ENCODE data around the gene IL10RA. TPM values are rescaled to one million over a fixed set of nuclear protein-coding genes. Genes with fewer than 3 reads are reported as not detected.

Gene IL10RA
- total RNA-seq (100 to 1,000 TPM; 114 to 239 (median 171) TPM), polyA plus RNA-seq (10 to 100 TPM; 32.9 to 39.4 (median 38.3) TPM)
- long read RNA-seq, donor 1, full-length matches to known transcripts, result 13 of 44 reads
- long read RNA-seq, donor 1, partial matches to known transcripts, result 31 of 44 reads
- long read RNA-seq, donor 1, other reads (novel, unspliced or antisense), result 0 of 44 reads
- long read RNA-seq, donor 2, transcript IL10RA-201 (7 exons, 3,695 nt), result major isoform, 8 of 11 reads
- long read RNA-seq, donor 2, partial matches to known transcripts, result 0 of 11 reads
- long read RNA-seq, donor 2, other reads (novel, unspliced or antisense), result 0 of 11 reads

- DNase-seq, result peak; percentile 98
- TF ChIP-seq POLR2A (IDR thresholded peaks at IDR 0.05) (peak; percentile 75 to 95 (median 95)), CTCF (IDR thresholded peaks at IDR 0.05 in 8 of 11, conservative IDR thresholded peaks at IDR 0.05 in 3 of 11) (peak in 6 of 11 experiments; percentile 9 to 47 (median 26)), POLR2AphosphoS5 (IDR thresholded peaks at IDR 0.05) (peak; percentile 99)
- WGBS, 5 donors, result 1 to 5% (median 3%) methylated on average over 27 to 71 of the region's 71 CpGs
- intact Hi-C loops (cut with DNase I; ENCODE audit: low total_unique reads), result no loop called here
- H3K4me1 ChIP-seq, result peaks cover 13 to 87% (median 58%) of the 10 kb centered on the region in 6 donors
- no peaks in the 10 kb centered on the region for H3K9me3 ChIP-seq
- peaks cover 0 to 36% (median 27%) of the 10 kb centered on the region in 6 donors for H3K36me3 ChIP-seq
- peak within 1 kb of the TSS; percentile 90 to 98 (median 95) for H3K27ac ChIP-seq
- H3K27me3 ChIP-seq (replicated peaks in 1 of 7), result no peaks in the 10 kb centered on the region
- H3K4me3 ChIP-seq, result peak within 1 kb of the TSS; percentile 54 to 87 (median 64)
These were observed at the start of gene IL10RA for GRCh38 chr11:117985953-117986887. TSS of gene IL10RA (plus strand) at chr11:117986394. CDS start at chr11:117986468, 74 bp downstream.

GRCh38 chr11:117936973-117937372 is 49.2 kb upstream of the IL10RA start:
- Histone ChIP-seq H3K27ac (no peak overlapping the region), H3K27me3 (replicated peaks in 1 of 7) (no peaks in the 10 kb centered on the region), H3K36me3 (no peaks in the 10 kb centered on the region), H3K9me3 (no peaks in the 10 kb centered on the region), H3K4me1 (peaks cover 0 to 6% (median 2%) of the 10 kb centered on the region in 6 donors), H3K4me3 (no peak overlapping the region)
- DNase-seq, result no peak
- intact Hi-C loops (cut with DNase I; ENCODE audit: low total_unique reads), result no loop called here
- TF ChIP-seq POLR2A (IDR thresholded peaks at IDR 0.05) (no peak), POLR2AphosphoS5 (IDR thresholded peaks at IDR 0.05) (no peak)
- 68 to 91% (median 82%) methylated on average over 6 of the region's 6 CpGs for WGBS, 5 donors

- WGBS, 5 donors, result 87 to 92% (median 91%) methylated on average over 8 of the region's 8 CpGs
- Histone ChIP-seq H3K27me3 (replicated peaks in 1 of 7) (no peaks in the 10 kb centered on the region), H3K4me1 (peaks cover 0 to 14% (median 8%) of the 10 kb centered on the region in 6 donors), H3K36me3 (no peaks in the 10 kb centered on the region), H3K27ac (no peak overlapping the region), H3K4me3 (no peak overlapping the region), H3K9me3 (peaks cover 0 to 5% (median 0%) of the 10 kb centered on the region in 8 donors)
- TF ChIP-seq POLR2AphosphoS5 (IDR thresholded peaks at IDR 0.05) (no peak), CTCF (IDR thresholded peaks at IDR 0.05 in 8 of 11, conservative IDR thresholded peaks at IDR 0.05 in 3 of 11) (no peak), POLR2A (IDR thresholded peaks at IDR 0.05) (no peak)
- intact Hi-C loops (cut with DNase I; ENCODE audit: low total_unique reads), result loop anchor here (5.0 kb wide), 1 partner anchor 98 kb away; no protein-coding TSS in a partner anchor
- DNase-seq, result no peak
These were observed 45.5 kb upstream of the IL10RA start for GRCh38 chr11:117940736-117941135.

GRCh38 chr11:117941163-117941707 is 45.0 kb upstream of the IL10RA start:
- DNase-seq, result peak; percentile 46
- H3K27me3 ChIP-seq (replicated peaks in 1 of 7), result no peaks in the 10 kb centered on the region
- H3K9me3 ChIP-seq, result peaks cover 0 to 5% (median 0%) of the 10 kb centered on the region in 8 donors
- no peak overlapping the region for H3K4me3 ChIP-seq
- no peak overlapping the region for H3K27ac ChIP-seq
- intact Hi-C loops (cut with DNase I; ENCODE audit: low total_unique reads), result loop anchor here (5.0 kb wide), 1 partner anchor 99 kb away; no protein-coding TSS in a partner anchor
- H3K36me3 ChIP-seq, result no peaks in the 10 kb centered on the region
- WGBS, 5 donors, result 80 to 96% (median 90%) methylated on average over 4 of the region's 4 CpGs
- H3K4me1 ChIP-seq, result peaks cover 0 to 16% (median 10%) of the 10 kb centered on the region in 6 donors
- no peak for TF ChIP-seq CTCF (IDR thresholded peaks at IDR 0.05 in 8 of 11, conservative IDR thresholded peaks at IDR 0.05 in 3 of 11)
- TF ChIP-seq POLR2AphosphoS5 (IDR thresholded peaks at IDR 0.05), result no peak
- no peak for TF ChIP-seq POLR2A (IDR thresholded peaks at IDR 0.05)

All from spleen (tissue), 13 donors.